HG03354 (cell line): ENCODE measurements around the gene INSC.
A peak's percentile ranks its signal among the peaks of the same experiment; 100 is the strongest.
"Not testable (repeated sequence)": the region's sequence is repeated elsewhere in the genome, so short reads cannot be mapped to it uniquely, and the experiment has no call there.

Experiments
- ATAC-seq: cut with Tn5 transposase; IDR thresholded peaks from one replicate; pipeline ENCODE4 v1.9.1; 2021; ENCODE audit warnings: mild to moderate bottlenecking; ENCODE audit not compliant: unreplicated experiment, poor library complexity, severe bottlenecking

Gene INSC

GRCh38 chr11:15114501-15115475, at the start of gene INSC:
TSS of gene INSC (plus strand) at chr11:15114923. CDS start at chr11:15149175, 34,252 bp downstream.
- no peak for ATAC-seq

- not testable (repeated sequence) for ATAC-seq
Measured at GRCh38 chr11:15069751-15070150, 45.0 kb upstream of the INSC start.

GRCh38 chr11:15071556-15072255, 43.0 kb upstream of the INSC start:
- no peak for ATAC-seq

DNA sequence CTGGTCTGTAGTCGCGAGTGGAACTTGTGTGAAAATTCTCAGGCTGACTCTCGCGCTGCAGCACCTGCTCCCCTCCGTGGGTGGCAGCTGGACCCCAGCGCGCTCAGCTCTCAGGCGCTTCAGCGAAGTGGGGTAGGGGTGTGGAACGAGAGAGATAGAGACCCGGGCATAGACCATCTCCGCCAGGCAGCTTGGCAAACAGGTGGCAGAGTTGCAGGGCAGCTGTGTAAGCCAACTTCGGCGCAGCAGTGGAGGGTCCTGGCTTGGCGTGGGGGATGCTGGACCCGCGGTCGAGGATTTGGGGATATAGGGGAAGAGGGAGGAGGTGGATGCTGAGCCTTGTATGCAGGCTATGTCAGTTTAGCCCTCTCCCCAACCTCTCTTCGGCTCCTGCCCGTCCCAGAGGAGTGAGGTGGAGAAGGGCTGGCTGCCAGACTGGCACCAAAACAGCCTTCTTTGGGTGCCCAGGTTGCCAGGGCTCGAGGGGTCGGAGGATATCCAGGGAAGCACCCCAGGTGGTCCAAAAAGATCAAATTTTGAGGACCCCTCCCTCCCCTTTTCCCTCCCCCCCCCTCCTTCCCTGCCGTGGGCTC, 42.1 kb upstream of the INSC start:
- no peak for ATAC-seq

DNA sequence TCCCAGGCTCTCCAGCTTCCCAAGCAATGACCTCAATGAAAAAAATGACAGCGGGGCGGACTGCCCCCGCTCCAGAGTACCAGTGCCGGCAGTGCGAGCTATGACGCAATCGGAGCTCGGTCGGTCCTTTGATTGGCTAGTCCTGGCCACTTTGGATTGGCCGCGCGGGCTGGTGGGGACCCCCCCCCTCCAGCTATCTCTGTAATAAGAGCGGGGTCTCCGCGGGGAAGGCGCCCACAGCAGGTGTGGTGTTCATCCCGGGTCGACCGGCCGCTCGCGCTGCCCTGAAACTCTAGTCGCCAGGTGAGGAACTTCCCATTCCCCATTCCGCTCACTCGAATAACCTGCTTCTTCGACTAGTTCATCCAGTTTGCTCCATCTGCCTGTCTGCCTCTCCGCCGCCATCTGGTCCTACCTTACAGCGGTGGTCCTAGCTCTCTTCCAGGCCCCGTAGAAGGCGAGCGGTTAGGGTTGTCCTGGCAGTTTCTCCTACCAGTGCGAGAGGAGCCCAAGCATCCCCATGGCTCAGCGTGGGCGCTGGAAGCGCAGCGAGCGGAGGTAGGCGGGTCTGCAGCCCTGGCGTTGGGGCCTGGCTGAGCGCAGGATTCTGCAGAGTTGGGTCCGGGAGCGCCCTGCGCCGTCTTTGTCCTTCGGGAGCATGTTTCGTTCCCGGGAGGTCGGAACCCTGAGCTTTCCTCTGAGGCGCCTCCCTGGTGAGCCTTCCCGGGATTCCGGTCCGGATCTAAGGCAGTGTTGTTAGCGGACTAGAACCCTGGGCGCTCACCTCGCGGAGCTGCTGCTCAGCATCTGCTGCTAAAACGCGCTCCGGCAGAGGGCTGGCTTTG, 41.1 kb upstream of the INSC start, which contains the start of gene CALCB:
CALCB (plus strand) TSS at position 233 of the 845 bp plus-strand sequence. CDS start 1,126 bp downstream, outside the sequence.
- ATAC-seq: no peak

DNA sequence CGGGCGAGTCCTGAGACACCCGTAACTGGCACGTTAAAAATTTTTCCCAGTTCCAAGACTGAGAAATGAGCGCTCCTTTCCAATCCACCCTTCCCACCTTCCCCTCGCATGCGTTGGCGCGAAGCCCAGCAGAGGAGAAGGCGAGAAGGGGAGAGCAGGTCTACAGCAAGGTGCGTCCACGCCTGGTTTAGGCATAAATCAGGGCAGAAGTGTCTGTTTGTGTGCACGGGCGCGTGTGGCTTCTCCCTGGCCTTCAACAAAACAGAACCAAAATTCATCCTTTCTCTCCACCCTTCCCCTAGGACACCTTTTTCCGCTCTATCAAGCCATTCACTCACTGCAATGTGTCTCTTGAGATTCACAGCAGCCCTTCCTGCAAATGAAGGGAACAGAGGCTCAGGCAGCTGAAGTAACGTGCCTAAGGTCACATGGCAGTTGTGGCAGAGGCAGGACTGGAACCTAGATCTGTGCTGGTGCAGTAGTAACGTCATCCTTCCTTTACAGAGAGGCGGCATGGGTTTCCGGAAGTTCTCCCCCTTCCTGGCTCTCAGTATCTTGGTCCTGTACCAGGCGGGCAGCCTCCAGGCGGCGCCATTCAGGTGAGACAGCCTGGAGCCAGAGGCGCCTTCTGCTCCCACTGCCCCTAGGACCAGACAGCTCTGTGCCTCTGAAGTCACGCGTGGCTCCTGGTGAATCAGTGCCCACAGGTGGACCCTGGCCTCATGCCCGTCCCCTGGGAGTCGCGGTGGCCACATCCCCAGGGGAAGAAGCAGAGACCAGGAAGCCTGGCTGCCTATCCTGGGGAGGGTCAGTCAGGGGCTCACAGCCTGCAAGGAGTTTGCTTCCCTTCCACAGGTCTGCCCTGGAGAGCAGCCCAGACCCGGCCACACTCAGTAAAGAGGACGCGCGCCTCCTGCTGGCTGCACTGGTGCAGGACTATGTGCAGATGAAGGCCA, 40.2 kb upstream of the INSC start:
- peak; percentile 94 for ATAC-seq

- no peak for ATAC-seq
Measured at GRCh38 chr11:15075162-15075526, 39.6 kb upstream of the INSC start.

DNA sequence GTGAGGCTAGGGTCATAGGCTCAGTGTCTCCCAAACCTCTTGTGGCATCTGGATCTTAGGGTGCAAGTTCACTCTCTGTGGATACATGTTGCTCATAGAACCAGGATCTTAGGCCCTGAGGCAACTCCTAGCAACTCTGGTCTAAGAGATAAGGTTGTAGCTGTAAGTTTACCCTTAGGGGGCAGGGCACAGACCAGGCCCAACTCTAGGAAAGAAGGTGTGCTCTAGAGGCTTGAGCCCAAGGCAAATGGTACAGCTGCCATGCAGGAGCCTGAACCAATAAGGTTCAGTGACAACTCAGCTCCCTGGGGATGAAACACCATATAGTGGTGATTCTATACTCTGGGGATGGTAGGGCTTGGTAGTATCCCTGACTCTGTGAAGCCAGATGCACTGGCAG, 23.5 kb upstream of the INSC start:
- ATAC-seq: no peak

DNA sequence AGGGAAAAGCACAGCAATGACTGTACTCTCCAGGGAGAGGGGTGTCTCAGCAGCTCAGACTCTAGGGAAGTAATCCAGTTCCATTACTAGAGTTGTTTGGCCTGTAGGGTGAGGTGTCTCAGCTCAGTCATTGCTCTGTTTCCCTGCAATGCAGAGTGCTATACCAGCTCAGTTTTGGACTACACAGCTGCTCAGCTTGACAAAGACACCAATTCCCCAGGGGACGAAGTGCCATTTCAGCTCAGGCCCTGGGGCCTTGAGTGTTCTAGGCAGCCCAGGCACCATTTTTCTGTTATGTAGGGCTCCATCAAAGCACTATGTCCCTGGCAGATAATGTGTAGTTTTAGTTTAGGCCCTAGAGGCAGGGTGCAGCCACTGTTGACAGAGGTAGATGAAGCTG, 23.1 kb upstream of the INSC start:
- no peak for ATAC-seq

DNA sequence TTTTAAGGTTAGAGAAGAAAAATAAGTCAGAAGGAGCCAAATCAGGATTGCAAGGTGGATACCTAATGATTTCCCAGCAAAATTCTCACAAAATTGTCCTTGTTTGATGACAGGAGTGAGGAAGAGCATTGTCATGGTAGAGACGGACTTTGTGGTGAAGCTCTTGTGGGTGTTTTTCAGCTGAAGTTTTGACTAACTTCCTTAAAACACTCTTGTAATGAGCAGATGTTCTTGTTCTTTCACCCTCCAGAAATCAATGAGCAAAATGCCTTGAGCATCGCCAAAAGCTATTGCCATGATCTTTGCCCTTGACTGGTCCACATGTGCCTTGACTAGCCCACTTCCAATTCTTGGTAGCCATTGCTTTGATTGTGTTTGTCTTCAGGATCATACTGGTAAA, 21.3 kb upstream of the INSC start:
- ATAC-seq: no peak

- no peak for ATAC-seq
Measured at GRCh38 chr11:15095736-15096228, 18.9 kb upstream of the INSC start.

GRCh38 chr11:15097411-15097810, 17.3 kb upstream of the INSC start:
- no peak for ATAC-seq

DNA sequence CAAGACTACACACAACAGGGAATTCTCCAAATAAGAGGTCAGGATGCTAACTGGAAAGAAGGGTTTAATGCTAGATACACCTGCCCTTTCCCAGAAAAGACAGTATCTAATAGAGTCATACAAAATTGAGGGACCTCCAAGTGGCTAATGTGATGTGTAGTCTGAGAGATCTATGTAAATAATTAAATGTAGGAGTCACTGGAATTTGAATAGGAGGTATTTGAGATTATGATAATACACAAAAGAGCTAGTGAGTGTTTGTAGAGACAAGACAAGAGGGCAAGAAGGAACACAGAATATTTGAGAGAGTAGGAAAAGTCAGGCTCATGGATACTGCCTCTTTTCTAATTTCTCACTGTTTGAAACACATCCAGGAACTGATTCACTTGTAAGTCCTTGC, 15.5 kb upstream of the INSC start:
- no peak for ATAC-seq

DNA sequence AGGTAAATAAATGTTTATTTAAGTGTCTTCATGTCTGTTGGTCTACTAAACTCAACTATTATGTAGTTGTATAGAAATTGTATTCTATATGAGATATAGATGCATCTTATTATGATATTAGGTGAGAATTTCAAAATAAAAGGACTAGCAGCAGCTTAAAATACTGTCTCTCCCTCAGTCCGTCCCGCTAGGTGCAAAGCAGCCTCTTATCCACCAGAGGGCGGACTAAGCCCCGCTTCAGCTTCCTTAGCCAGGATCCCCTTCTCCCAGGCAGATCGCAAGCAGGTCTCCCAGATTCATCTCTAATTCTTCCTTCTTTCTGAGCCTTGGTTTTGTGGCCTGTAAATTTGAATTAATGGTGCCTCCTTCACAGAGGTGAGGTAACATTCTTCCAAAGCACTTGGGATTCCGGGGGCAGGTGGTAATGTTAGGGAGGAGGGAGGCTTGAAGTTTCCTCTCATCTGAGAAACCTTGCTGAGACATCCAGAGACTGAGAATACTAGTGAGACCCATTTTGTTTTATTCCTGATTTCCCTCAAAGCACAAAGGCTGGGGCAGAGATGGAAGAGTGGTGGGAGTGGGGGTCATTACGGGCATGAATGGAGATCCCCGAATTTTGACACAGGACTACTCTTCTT, 13.5 kb upstream of the INSC start:
- peak; percentile 89 for ATAC-seq

DNA sequence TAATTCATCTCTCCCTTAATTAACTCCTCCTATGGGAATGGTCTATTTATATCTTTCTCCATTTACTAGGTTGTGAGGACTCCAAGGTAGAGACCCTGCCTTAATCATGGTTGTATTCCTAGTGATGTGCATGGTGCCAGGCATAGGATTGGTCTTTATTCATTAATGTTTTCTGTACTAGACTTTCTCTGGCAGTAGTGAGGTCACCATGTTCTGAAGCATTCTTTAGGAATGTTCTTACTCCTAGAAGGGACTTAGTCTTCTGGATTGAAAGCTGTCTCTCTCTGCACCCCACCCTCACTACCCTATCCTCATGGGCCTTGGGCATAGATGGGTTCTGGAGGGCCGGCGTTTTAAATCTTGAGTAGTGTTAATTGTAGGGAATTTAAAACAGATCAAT, 10.6 kb upstream of the INSC start:
- ATAC-seq: no peak

DNA sequence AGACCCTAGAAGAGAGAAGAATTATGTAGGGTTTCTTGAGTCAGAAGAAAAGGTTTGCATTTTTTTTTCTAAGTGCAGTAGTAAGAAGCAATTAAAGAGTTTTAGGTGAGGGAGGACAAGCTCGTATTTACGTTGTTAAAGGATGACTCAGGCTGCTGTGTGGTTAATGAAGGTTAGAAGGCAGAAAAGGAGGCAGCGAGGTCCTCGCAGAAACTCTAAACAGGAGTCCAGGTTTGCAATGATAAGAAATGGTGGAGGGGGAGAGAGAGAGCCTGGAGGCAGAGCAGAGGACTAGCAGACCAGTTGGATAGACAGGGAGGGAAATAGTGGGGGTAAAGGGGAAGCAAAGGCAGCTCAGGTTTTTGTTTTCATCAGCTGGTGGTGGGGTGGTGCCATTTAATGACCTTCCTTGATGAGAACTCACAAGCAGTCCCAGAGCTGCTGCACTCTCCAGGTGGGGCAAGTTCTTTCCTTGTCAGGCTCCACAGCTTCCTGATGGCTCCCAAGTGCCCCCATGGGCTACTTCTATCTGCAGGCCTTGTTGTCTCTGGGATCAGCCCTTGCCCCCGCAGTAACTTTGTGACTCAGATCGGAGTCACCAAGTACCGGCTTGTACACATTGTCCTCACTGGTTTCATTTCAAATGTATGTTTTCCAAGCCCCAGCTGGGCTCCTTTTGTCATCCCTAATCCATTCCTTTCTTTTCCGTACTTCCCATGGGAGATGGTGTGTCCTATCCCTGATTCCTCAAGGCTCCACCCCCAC, 8.3 kb upstream of the INSC start:
- no peak for ATAC-seq
